ENCODE measurements around the gene UMAD1.

GRCh38 chr7:7790041-7790741, 149.6 kb downstream of the UMAD1 start:
- TF ChIP-seq POLR2A (IDR thresholded peaks at IDR 0.05; ENCODE audit: low read length), result no peak
- TF ChIP-seq GATA1 (IDR thresholded peaks at IDR 0.05; ENCODE audit: low read depth, low read length), result no peak
